Astrocyte of the spinal cord (primary cell): Measurements from ENCODE around the gene GLRA1.

Experiments
- DNase-seq: peaks from one replicate; pipeline ENCODE4 v3.0.0; 2011; ENCODE audit warnings: low read depth, low spot score
- H3K4me3 ChIP-seq: 2 replicates; pipeline ENCODE4 v1.5.1; 2011; ENCODE audit warnings: low read depth, mild to moderate bottlenecking, low read length, moderate library complexity
- in situ Hi-C: cut with HindIII; loops from 2 replicates; pipeline ENCODE4 v1.10.0; 2017; ENCODE audit warnings: low sequenced_read_pairs
- TF ChIP-seq, protein P1 (sequence below): IDR thresholded peaks from 2 replicates; pipeline ENCODE4 v1.5.1; 2012; ENCODE audit warnings: low read depth, mild to moderate bottlenecking, low read length, inconsistent platforms

The GLRA1 gene

DNA sequence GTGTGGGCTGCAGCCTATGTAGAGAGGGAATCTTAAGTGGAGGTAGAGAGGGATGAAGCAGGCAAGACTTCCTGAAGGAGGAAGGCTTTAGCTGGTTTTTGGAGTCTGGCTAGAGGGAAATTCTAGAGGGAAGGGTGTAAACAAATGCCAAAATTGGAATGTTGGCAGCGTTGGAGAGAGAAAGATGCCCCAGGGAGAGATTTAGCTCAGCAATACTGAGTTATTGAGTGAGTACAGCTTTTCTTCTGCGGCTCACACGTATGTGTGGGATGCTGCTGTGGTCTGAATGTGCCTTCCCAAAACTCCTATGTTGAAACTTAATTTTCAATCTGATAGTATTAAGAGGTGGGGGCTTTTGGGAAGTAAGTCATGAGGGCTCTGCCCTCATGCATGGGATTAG lies 24.5 kb upstream of the GLRA1 start:
- in situ Hi-C loops: no loop called here
- no peak overlapping the region for H3K4me3 ChIP-seq
- no peak for DNase-seq
- TF ChIP-seq, protein P1, sequence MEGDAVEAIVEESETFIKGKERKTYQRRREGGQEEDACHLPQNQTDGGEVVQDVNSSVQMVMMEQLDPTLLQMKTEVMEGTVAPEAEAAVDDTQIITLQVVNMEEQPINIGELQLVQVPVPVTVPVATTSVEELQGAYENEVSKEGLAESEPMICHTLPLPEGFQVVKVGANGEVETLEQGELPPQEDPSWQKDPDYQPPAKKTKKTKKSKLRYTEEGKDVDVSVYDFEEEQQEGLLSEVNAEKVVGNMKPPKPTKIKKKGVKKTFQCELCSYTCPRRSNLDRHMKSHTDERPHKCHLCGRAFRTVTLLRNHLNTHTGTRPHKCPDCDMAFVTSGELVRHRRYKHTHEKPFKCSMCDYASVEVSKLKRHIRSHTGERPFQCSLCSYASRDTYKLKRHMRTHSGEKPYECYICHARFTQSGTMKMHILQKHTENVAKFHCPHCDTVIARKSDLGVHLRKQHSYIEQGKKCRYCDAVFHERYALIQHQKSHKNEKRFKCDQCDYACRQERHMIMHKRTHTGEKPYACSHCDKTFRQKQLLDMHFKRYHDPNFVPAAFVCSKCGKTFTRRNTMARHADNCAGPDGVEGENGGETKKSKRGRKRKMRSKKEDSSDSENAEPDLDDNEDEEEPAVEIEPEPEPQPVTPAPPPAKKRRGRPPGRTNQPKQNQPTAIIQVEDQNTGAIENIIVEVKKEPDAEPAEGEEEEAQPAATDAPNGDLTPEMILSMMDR: no peak

DNA sequence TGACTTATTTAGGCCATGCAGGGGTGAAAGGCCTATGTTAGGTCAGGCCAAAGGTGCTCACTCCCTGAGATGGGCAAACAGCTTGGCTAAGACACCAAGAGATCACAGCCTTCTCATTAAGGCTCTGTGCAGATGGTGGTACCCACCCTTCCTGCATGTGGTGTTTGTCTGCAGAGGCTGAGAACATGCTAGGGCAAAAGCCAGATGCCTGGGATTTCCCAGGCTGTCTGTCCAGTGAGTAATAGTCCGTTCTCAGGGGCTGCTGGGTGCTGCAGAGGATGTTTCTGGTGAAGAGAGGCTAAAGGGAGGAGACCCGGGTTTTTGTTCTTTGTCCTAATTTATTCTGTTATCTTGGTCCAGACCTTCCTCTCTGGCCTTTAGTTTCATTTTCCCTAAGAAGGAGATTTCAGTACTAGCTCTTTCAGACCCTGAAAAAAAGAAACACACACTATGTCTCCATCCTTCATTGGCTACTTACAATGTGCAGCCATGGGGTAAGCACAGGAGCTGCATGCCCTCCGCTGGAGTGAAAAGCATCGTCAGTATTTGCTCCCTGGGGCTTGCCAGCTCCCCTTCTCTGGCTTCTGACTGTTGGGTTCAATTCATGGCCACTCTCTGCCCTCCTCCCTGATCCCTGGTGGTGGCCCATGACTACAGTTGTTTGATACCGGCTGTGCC lies 23.4 kb upstream of the GLRA1 start:
- in situ Hi-C loops: no loop called here
- no peak overlapping the region for H3K4me3 ChIP-seq
- TF ChIP-seq, protein P1: no peak
- DNase-seq: no peak

DNA sequence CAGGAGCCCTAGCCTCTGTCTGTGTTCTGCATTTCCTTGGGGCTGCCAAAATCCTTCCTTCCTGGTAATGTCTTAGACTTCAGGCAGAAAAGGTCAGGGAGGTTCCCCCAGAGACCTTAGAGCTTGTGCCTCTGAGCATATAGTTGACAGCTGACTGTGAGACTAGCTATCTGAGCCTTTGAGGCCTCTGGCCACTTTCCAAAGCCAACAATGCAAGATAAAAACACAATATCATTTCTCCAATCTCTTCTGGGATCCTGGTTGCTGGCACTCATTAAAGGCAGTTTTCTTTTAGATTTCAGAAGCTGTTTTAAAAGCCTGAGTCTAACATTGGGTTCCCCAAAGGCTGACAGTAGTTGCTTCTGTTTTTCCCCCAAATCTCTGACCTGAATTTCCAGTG lies 13.2 kb upstream of the GLRA1 start:
- no peak overlapping the region for H3K4me3 ChIP-seq
- TF ChIP-seq, protein P1: no peak
- in situ Hi-C loops: no loop called here
- DNase-seq: no peak

DNA sequence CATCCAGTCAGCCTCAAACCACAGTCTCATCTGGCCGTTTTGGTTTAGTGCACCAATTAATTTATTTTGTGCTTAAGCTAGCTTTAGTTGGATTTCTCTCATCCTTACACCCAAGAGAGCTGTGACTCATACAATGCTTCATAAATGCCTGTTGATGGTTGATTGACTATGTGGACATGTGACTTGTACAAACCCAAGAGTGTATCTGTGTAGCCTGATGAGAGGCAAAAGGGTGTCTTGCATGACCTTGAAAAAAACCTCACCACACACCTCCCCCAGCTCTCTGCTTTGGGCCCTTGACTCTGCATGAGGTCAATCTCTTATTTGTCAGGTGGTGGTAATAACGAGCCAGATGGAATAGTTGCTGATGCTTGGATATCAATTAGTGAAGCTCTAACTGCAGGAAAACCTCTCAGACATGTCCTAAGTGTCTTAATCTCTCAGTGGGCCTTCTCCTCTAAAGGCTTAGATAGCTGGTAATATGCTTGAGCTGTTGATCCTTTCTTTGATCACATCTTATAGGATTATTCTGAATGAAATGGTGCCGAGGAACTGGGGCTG lies 10.6 kb upstream of the GLRA1 start:
- DNase-seq: no peak
- TF ChIP-seq, protein P1: no peak
- no peak overlapping the region for H3K4me3 ChIP-seq
- in situ Hi-C loops: no loop called here

DNA sequence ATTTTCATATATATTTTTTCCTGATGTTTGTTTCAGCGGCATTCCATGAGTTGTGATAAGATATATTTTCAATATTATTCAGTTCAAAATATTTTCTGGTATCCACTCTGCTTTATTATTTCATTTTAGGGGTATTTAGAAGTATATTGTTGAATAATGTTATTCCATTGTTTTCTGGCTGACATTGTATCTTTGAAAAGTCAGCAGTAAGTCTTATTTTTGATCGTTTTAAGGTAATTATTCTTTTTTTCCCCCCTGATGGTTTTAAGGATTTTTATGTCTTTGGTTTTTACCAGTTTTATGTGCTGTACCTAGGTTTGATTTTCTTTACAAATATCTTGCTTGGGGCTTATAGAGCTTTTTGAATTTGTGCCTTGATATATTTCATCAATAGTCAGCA lies 6.6 kb upstream of the GLRA1 start:
- TF ChIP-seq, protein P1: no peak
- no peak overlapping the region for H3K4me3 ChIP-seq
- DNase-seq: no peak
- in situ Hi-C loops: no loop called here

DNA sequence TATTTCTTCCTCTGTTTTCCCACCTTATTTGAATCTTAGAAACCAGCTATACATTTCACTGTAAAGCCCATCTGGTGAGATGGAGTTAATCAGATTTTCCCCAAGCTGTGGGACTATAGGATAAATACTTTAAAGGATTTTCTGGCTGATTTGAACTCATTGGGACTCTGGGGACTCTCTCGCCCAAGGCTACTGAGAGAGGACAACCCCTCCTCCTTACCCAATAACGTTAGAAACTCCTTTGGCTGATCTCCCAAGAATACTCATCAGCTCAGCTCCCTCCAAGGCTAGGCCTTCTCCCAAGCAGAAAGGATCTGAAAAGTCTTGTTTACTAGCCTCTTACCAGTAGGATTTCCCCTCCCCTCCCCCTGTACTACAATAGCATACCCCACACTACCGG lies 1.5 kb upstream of the GLRA1 start:
- no peak overlapping the region for H3K4me3 ChIP-seq
- TF ChIP-seq, protein P1: no peak
- no peak for DNase-seq
- in situ Hi-C loops: no loop called here
